ENCODE results near the gene ENTPD8.
"Not testable (repeated sequence)": the region's sequence is repeated elsewhere in the genome, so short reads cannot be mapped to it uniquely, and the experiment has no call there.

The ENTPD8 gene

DNA sequence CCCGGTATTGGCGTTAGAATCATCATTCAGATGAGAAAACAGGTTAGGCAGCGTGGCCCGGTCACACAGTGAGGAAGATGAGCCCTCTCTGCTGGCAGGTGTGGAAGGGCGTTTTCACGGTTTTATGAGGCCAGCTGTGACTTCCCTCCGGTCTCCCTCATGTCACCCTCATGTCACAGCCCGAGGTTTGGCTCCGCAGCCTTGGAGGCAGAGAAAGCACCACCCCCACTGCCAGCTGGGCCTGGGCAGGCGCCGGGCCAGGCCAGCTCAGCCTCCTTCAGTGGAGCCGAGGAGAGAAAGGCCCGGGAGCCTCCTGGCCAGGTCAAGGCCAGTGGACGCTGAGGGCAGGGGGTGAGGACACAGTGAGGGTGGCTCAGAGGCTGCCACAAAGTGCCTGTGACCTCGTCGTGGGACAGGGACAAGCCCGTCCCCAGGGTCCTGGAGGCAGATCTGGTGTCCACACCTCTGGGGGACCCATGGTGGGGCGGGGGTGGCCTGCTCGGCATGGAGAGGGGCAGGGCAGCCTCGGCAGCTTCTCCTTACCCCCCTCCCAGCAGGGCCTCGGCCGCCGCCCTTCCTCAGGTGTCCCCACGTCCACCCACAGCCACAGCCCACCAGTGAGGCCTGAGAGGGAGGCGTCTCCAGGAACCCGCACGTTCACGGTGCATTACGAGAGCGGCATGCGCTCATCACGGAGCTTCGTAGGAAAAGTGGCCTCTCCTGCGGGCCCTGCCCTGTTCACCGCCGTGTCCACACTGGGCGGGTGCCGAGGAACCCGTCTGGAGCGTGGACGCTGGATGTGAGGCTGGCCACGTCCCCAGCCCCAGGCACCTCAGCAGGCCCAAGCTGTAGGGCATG, 50.4 kb downstream of the ENTPD8 start:
- no peak for FAIRE-seq

DNA sequence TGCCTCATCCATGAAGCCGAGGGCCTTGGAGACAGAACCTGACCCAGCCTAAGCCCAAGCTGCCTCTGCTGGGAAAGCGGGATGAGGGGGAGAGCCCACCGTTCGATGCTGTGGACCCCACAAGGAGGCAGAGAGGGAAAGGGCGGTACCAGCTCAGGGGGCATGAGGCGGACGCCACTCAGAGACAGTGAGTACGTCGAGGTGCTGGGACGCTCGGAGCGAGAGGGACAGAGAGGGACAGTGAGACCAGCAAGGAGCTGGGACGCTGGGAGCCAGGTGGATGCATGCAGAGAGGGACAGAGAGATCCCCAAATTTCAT, 51.8 kb downstream of the ENTPD8 start:
- no peak for FAIRE-seq

DNA sequence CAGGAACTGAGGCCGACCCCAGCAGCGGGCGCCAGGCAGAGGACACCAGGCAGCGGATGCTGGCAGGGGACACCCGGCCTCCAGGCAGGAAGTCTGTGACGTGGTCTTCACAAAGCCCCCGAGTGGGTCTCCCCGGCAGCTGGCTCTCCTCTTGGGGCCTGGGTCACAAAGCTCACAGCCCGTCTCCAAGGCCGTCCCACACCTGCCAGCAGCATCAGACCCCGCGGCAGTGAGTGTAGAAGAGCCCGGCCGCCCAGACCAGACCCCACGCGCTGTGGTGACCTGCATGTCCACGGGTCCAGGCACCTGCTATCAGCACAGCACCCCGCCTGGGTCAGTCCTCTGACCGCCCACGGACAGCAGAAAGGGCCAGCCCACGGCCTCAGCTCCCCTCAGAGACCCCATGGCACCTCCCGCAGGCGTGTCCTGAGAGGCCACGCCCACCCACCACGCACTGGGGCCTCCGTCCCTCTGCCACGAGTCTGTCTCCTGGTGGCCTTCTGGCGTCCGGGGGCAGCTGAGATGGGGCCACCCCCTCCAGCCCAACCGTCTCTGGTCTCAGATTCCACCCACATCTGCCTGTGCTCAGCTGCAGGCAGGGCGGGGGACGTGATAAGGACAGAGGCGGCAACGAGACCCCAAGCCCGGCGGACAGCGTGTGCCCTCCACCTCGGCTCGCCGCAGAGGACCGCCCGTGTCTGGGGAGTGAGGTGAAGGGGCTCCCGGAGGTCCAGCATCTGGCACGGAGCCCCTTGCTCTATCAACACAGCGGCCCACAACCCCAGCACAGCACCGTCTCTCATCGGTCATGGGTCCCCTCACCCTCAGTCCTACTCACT, 52.3 kb downstream of the ENTPD8 start:
- no peak for FAIRE-seq

DNA sequence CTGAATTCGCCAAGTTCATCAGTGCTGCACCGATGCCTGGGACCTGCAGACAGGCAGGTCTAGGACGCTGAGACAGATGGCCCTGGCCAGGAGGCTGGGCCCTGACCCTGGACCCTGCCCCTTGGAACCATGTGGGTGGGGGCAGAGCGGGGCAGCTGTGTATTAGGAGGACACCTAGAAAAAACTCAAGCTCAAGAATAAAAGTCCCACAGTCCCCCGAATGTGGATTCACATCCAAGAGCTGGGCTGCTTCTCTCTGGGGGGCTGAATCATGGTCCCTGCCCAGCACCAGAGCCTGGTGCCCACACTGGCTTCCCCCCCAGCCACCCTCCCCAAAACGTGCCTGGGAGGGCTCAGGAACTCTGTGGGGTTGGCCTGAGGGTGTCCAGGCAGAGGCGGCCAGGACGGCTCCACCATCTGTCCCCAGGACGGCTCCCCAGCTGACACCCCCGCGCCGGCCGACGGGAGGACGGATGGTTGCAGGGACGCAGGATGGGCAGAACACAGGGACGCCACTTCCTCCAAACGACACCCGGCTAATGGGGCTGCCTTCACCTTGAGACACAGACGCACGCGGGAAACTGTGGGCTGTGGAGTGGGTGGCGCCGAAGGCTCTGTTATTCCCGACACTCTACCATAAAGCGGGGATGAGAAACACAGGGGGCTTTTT, 53.1 kb downstream of the ENTPD8 start:
- FAIRE-seq: no peak

DNA sequence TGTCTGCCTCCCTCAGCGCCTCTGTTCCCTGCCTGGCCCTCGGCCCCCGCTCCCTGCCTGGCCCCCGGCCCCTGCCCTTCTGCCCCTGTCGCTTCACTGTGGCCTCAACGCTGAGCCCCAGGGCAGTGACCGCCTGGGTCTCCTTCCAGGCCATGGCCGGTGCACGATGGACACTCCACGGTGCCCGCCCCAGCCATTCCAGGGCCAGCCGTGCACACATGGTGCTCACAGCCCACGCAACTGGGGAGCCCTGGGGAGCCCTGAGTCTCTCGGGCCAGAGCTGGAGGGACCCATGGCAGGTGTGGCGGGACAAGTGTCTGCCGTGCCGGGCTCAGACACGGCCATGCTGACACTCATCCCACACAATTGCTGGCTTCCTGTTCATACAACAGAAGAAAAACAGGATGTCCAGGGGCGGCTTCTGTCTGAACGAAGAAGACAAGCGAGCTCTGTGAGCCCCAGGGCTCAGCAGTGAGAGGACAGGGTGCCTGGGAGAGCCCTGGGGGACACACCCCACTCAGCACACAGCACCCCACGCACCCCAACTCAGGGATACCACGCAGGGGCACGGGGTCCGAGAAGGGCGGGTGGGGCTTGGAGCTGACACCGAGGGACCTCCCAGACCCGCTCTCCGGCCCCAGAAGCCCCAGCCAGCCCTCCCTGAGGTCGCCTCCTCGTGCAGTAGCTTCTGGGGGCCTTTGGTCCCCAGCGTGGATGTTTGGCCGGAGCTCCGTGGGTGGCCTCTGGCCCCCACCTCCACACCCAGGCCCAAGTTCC, 53.9 kb downstream of the ENTPD8 start:
- no peak for FAIRE-seq

DNA sequence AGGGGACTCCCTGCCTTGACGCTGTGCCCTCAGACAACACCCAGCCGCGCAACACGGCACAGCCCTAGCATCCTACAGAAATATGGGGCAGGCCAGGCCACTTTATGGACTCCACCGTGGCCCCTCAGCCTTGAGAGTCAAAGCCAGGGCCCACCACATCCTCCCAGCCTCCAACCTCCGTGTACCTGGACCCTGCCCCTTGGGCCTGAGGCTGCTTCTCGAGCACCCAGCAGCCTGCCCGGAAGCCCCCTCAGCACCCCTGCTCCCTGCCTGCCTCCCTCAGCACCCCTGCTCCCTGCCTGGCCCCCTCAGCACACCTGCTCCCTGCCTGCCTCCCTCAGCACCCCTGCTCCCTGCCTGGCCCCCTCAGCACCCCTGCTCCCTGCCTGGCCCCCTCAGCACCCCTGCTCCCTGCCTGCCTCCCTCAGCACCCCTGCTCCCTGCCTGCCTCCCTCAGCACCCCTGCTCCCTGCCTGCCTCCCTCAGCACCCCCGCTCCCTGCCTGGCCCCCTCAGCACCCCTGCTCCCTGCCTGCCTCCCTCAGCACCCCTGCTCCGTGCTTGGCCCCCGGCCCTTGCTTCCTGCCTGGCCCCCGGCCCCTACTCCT, 54.5 kb downstream of the ENTPD8 start:
- not testable (repeated sequence) for FAIRE-seq

DNA sequence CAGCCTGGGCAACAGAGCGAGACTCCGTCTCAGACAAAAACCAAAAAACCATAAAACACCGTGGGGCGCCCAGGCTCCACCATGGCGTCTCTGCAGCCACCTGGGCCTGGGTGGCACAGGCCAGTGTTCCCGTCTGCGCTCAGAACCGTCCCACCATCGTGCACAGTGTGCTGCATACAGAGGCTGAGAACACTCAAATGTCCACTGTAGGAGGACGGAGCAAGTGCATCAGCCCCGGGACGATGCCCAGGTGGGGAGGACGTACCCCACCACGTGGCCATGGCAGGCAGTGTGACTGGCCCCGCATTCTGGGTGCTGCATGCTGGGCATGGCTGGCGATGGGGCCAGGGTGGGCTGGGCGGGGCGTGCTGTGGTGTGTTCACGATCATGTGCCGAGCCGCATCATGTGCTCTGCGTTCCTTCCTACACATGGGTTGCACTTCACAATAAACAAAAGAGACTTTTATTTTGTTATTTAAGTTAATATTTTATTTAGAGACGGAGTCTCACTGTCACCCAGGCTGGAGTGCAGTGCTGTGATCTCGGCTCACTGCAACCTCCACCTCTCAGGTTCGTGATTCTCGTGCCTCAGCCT, 56.0 kb downstream of the ENTPD8 start:
- no peak for FAIRE-seq

All from A204.1 (cell line).